ENCODE results near the gene CA14. TPM values are rescaled to one million over a fixed set of nuclear protein-coding genes. Genes with fewer than 3 reads are reported as not detected.

Gene CA14
- total RNA-seq, 1 donor from 2014 or later, result not detected

GRCh38 chr1:150309758-150310508 lies 52.4 kb downstream of the CA14 start:
- Mint-ChIP-seq H3K4me3 (ENCODE audit: unreplicated experiment) (no peak overlapping the region), H3K4me1 (ENCODE audit: unreplicated experiment) (no peaks in the 10 kb centered on the region), H3K27me3 (ENCODE audit: unreplicated experiment) (no peaks in the 10 kb centered on the region), H3K27ac (ENCODE audit: unreplicated experiment) (no peak overlapping the region), H3K9me3 (ENCODE audit: unreplicated experiment) (no peaks in the 10 kb centered on the region), H3K36me3 (ENCODE audit: unreplicated experiment) (peaks cover 16% of the 10 kb centered on the region)
- TF ChIP-seq CTCF (IDR thresholded peaks at IDR 0.05), result no peak
- no peak for DNase-seq (ENCODE audit: extremely low spot score, unreplicated experiment)

- Mint-ChIP-seq H3K27me3 (ENCODE audit: unreplicated experiment) (no peaks in the 10 kb centered on the region), H3K4me1 (ENCODE audit: unreplicated experiment) (no peaks in the 10 kb centered on the region), H3K36me3 (ENCODE audit: unreplicated experiment) (peaks cover 14% of the 10 kb centered on the region), H3K27ac (ENCODE audit: unreplicated experiment) (no peak overlapping the region), H3K4me3 (ENCODE audit: unreplicated experiment) (no peak overlapping the region), H3K9me3 (ENCODE audit: unreplicated experiment) (no peaks in the 10 kb centered on the region)
- no peak for TF ChIP-seq CTCF (IDR thresholded peaks at IDR 0.05)
- no peak for DNase-seq (ENCODE audit: extremely low spot score, unreplicated experiment)
Observed at GRCh38 chr1:150311762-150312161, 54.2 kb downstream of the CA14 start.

Other genes starting within 250 kb of the CA14 start
- 25.1 and 26.2 TPM in 2 replicates for gene OTUD7B, start 247.0 kb upstream of the CA14 start, total RNA-seq
- gene VPS45, start 190.0 kb upstream of the CA14 start, total RNA-seq, result 37.0 and 43.6 TPM in 2 replicates
- 50.1 and 52.2 TPM in 2 replicates for gene PLEKHO1, start 107.9 kb upstream of the CA14 start, total RNA-seq
- 29.5 and 32.2 TPM in 2 replicates for gene ANP32E, start 21.7 kb upstream of the CA14 start, total RNA-seq
- 138 and 147 TPM in 2 replicates for gene APH1A, start 11.2 kb downstream of the CA14 start, total RNA-seq
- gene C1orf54, start 15.0 kb downstream of the CA14 start, total RNA-seq, result 49.9 and 55.6 TPM in 2 replicates
- 3.4 and 5.3 TPM in 2 replicates for gene CIART, start 24.8 kb downstream of the CA14 start, total RNA-seq
- gene MRPS21, start 36.1 kb downstream of the CA14 start, total RNA-seq, result 76.0 and 81.5 TPM in 2 replicates
- 55.0 and 55.2 TPM in 2 replicates for gene PRPF3, start 63.8 kb downstream of the CA14 start, total RNA-seq
- gene RPRD2, start 106.4 kb downstream of the CA14 start, total RNA-seq, result 29.9 and 31.7 TPM in 2 replicates
- 18.8 and 23.2 TPM in 2 replicates for gene TARS2, start 229.6 kb downstream of the CA14 start, total RNA-seq

All from osteocyte (in vitro differentiated cells).